A673 (cell line): ENCODE measurements around the gene ZNF860. TPM values are rescaled to one million over a fixed set of nuclear protein-coding genes. Genes with fewer than 3 reads are reported as not detected.

Experiments used
- BruUV-seq: library from RNA; stranded (reverse); fragments of 400-500 nt; replicated peaks from 2 replicates; lab custom pipeline; 2021; lab: Mats Ljungman, UMichigan
- CTCF ChIA-PET: fragments of 300-600 bp; sonication (Branson Sonifier 250); formaldehyde crosslinking; loops from one replicate; lab custom pipeline; 2022; ENCODE audit warnings: antibody characterized with exemption; lab: Charles Lee
- POLR2A ChIA-PET: fragments of 300-600 bp; sonication (Branson Sonifier 250); formaldehyde crosslinking; loops from one replicate; lab custom pipeline; 2022; ENCODE audit warnings: antibody characterized with exemption; ENCODE audit not compliant: low non-redundant PET; lab: Charles Lee
- DNase-seq: peaks from one replicate; pipeline ENCODE4 v3.0.0-alpha.2; 2015; ENCODE audit warnings: low spot score
- H3K27ac ChIP-seq: fragments of 200-600 bp; sonication (generic); 2 replicates; pipeline ENCODE4 v1.5.1; 2016; ENCODE audit warnings: mixed run types, low read depth, mild to moderate bottlenecking, mixed read lengths, antibody characterized with exemption, low read length; ENCODE audit not compliant: poor library complexity, severe bottlenecking
- H3K27me3 ChIP-seq: fragments of 200-600 bp; sonication (generic); replicated peaks from 2 replicates; pipeline ENCODE4 v1.6.1; 2017; ENCODE audit warnings: mixed run types, low read depth, mild to moderate bottlenecking, mixed read lengths, antibody characterized with exemption, low read length; ENCODE audit not compliant: insufficient read depth, poor library complexity
- H3K36me3 ChIP-seq: fragments of 200-600 bp; sonication (generic); 2 replicates; pipeline ENCODE4 v1.6.1; 2016; ENCODE audit warnings: mixed run types, mild to moderate bottlenecking, mixed read lengths, antibody characterized with exemption, low read length; ENCODE audit not compliant: insufficient read depth, poor library complexity, severe bottlenecking
- H3K4me1 ChIP-seq: fragments of 200-600 bp; sonication (generic); 2 replicates; pipeline ENCODE4 v1.6.1; 2017; ENCODE audit warnings: mixed run types, mild to moderate bottlenecking, mixed read lengths, antibody characterized with exemption, low read length; ENCODE audit not compliant: insufficient read depth, poor library complexity, severe bottlenecking
- H3K4me3 ChIP-seq: fragments of 200-600 bp; sonication (generic); 2 replicates; pipeline ENCODE4 v1.5.1; 2016; ENCODE audit warnings: low read depth, mixed run types, mild to moderate bottlenecking, mixed read lengths, low read length; ENCODE audit not compliant: poor library complexity, severe bottlenecking
- H3K9me3 ChIP-seq: fragments of 200-600 bp; sonication (generic); 2 replicates; pipeline ENCODE4 v1.6.1; 2016; ENCODE audit warnings: mixed run types, low read depth, mild to moderate bottlenecking, mixed read lengths, antibody characterized with exemption, low read length; ENCODE audit not compliant: poor library complexity, severe bottlenecking
- EZH2 ChIP-seq: fragments of 200-600 bp; sonication (generic); IDR thresholded peaks from 2 replicates; pipeline ENCODE4 v1.6.1; 2017; ENCODE audit warnings: borderline replicate concordance, low read depth, mild to moderate bottlenecking, mixed read lengths, antibody characterized with exemption, low read length; ENCODE audit not compliant: poor library complexity, severe bottlenecking
- intact Hi-C: fragments of 100-400 bp; cut with micrococcal nuclease; formaldehyde crosslinking; loops from one replicate; pipeline ENCODE4 v1.10.0; 2022; ENCODE audit not compliant: unreplicated experiment
- total RNA-seq: library from RNA; stranded (reverse); gene quantifications from 2 replicates; pipeline ENCODE4 v1.2.3, GENCODE V29; 2021
- TF ChIP-seq, protein P1 (sequence below): fragments of 300-800, 200-600 bp; sonication (generic); conservative IDR thresholded peaks from 2 replicates; pipeline ENCODE4 v1.5.1; 2017; ENCODE audit warnings: low read depth, mild to moderate bottlenecking, antibody characterized with exemption, low read length, moderate library complexity, mixed read lengths

ZNF860 gene
- total RNA-seq, 1 experiment from 2014 or later, result not detected

DNA sequence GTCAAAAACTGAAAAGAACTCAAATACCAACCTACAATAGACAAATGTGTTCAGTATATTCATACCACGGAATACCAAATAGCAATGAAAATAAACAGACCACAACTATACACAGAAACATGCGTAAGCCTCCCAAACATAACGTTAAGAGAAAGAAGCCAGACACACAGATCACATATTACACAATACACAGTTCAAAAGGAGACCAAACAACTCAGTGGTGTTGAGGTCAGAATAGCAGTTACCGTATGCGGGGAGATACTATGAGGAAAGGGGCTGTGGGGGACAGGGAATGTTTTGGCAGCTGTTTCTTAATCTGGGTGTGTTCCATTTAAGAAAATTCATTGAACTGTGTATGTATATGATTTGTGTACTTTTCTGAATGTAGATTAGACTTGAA lies 7.1 kb upstream of the ZNF860 start:
- H3K4me1 ChIP-seq, result no peaks in the 10 kb centered on the region

DNA sequence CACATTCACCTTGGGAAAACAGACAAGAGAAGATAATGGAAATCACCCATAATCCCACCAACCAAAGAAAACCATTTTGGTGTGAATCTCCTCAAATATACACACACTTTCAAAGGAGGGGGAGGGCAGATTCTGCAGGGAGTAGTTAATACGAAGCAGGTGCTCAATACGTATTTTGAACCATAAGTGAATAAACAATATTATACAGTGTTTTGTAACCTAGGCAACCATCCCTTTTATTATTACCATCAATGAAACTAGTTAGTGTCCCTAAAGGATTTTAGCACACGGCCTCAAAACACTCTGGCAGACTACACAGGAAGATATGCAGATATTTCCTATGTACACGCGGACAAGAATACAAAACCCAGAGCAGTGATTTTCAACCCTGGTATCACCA lies 6.6 kb upstream of the ZNF860 start:
- intact Hi-C loops, result no loop called here
- no peaks in the 10 kb centered on the region for H3K36me3 ChIP-seq
- TF ChIP-seq, protein P1, sequence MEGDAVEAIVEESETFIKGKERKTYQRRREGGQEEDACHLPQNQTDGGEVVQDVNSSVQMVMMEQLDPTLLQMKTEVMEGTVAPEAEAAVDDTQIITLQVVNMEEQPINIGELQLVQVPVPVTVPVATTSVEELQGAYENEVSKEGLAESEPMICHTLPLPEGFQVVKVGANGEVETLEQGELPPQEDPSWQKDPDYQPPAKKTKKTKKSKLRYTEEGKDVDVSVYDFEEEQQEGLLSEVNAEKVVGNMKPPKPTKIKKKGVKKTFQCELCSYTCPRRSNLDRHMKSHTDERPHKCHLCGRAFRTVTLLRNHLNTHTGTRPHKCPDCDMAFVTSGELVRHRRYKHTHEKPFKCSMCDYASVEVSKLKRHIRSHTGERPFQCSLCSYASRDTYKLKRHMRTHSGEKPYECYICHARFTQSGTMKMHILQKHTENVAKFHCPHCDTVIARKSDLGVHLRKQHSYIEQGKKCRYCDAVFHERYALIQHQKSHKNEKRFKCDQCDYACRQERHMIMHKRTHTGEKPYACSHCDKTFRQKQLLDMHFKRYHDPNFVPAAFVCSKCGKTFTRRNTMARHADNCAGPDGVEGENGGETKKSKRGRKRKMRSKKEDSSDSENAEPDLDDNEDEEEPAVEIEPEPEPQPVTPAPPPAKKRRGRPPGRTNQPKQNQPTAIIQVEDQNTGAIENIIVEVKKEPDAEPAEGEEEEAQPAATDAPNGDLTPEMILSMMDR, result no peak
- TF ChIP-seq EZH2, result no peak
- peaks cover 12% of the 10 kb centered on the region for H3K27me3 ChIP-seq
- H3K27ac ChIP-seq, result no peak overlapping the region
- no peaks in the 10 kb centered on the region for H3K4me1 ChIP-seq
- no TSS peak for BruUV-seq
- ChIA-PET POLR2A (no interaction called here), CTCF (no interaction called here)
- no peak overlapping the region for H3K4me3 ChIP-seq
- DNase-seq, result no peak
- H3K9me3 ChIP-seq, result no peaks in the 10 kb centered on the region

More for the DNA sequence above, 7.1 kb upstream of the ZNF860 start:
- ChIA-PET POLR2A (no interaction called here), CTCF (no interaction called here)
- BruUV-seq, result no TSS peak
- Histone ChIP-seq H3K4me3 (no peak overlapping the region), H3K36me3 (no peaks in the 10 kb centered on the region), H3K27ac (no peak overlapping the region), H3K27me3 (peaks cover 9% of the 10 kb centered on the region), H3K9me3 (no peaks in the 10 kb centered on the region)
- intact Hi-C loops, result no loop called here
- TF ChIP-seq, protein P1, result no peak
- no peak for TF ChIP-seq EZH2
- DNase-seq, result no peak

DNA sequence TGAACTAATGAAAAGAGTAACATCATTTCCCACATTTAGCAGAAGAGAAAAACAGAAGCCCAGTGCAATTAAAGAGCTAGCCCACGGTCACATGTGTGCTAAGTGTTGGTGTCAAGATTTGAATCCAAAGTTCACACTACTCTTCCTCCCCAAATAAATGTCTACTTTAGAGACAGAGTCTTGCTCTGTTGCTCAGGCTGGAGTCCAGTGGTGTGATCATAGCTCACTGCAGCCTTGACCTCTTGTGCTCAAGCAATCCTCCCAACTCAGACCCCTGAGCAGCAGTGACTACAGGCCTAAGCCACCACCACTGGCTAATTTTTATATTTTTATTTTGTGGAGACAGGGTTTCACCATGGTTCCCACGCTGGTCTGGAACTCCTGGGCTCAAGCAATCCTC lies 5.2 kb upstream of the ZNF860 start:
- CTCF ChIA-PET, result no interaction called here
- POLR2A ChIA-PET, result no interaction called here
- no peak overlapping the region for H3K4me3 ChIP-seq
- H3K27ac ChIP-seq, result no peak overlapping the region
- peaks cover 17% of the 10 kb centered on the region for H3K27me3 ChIP-seq
- no peak for DNase-seq
- intact Hi-C loops, result no loop called here
- no TSS peak for BruUV-seq
- TF ChIP-seq, protein P1, result no peak
- no peak for TF ChIP-seq EZH2
- H3K36me3 ChIP-seq, result no peaks in the 10 kb centered on the region
- H3K4me1 ChIP-seq, result no peaks in the 10 kb centered on the region
- no peaks in the 10 kb centered on the region for H3K9me3 ChIP-seq
